Stimulated activated naive CD4-positive, alpha-beta T cell treated with Interleukin-2 at 50 U/mL for 16 hours (primary cell): Measurements from ENCODE around the gene FHIT.

Experiments
- DNase-seq: peaks from one replicate; lab custom pipeline; 2025; lab: John Stamatoyannopoulos, UW

The FHIT gene

DNA sequence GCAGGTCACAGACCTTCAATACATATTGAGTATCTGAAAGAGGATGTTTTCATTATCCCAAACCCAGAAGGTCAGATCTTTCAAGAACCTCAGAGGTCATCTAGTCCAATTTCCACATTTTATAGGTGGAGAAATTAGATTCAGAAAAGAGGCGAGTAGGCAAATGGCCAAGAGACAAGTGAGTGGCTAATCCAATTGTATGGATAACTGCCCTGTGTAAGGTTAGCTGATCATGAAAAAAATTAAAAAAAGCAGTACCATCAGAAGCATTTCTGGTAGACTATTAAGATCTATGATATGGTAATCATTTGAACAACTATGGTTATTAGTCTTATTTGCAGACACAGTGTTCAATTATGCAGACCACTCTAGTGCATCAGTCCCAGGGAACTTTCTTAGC is 1540.7 kb downstream of the FHIT start:
- DNase-seq = no peak

DNA sequence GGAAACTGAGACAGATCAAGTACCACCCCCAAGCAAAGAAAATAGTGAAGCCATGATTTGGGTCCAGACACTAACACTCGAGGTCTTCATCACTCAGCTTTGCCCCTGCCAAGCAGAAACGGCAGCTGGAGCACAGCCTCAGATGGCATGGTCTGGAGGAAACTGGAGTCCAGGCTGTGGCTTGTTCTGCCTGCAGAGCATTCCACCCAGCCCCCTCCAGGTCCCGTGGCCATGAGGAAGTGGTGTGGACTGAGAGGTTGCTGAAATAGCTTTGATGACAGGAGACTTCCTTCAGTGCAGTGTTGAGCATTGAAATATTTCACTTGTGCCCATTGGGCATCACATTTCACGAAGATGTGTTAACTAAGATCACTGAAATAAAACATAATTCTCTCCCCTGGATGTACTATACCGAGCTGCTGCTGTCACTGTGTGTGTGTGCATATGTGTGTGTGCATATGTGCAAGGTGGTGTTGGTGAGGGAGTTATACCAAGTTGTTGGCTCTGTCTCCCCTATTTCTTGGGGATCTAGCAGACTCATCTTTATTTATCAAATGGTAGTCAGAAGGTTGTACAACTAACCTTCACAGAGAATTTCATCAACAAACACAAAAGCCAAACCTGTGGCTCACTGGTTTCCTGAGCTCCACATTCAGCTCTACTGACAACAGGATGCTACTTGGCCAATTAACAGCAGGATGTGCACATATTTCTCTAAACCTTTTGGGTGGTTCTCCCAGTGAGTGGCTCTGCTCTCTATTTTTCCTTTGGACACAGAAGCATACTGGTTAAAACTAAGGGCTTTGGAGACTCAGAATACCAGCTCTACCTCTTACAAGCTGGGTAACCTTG is 1541.3 kb downstream of the FHIT start:
- DNase-seq = no peak

GRCh38 chr3:59708202-59708601 is 1543.0 kb downstream of the FHIT start:
- no peak for DNase-seq

GRCh38 chr3:59704292-59704691 is 1547.0 kb downstream of the FHIT start:
- DNase-seq = no peak

DNA sequence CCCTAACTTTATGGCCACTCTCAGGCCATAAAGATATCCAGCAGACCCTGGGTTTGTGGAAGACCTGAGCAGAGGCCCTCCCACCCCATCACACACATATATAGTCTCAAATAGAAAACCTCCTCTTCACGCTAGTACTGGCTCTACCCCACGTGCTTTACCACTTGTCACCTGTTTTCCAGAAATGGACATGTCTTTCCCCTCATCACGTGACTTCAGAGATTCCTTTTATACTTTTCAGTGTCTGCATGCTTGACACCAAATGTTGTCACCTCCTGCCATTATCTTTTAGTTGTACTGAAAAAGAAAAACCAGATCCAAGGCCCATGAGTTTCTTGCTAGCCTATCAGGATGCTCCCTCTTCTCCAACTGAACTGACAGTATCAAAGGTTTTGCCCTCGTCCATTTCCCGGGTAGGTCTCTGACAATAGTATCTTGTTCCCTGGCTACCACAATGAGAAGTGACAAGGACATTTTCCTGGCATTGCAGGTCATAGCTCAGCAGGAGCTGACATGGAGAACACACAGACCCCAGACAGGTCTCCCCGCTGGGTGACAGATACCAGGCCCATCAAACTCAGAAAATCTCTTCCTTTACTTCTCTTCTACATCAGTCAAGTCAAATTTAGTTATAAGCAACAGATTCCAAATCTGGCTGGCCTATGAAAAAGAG is 1551.5 kb downstream of the FHIT start:
- DNase-seq = no peak
